ENCODE results near the gene TMOD2. TPM values are rescaled to one million over a fixed set of nuclear protein-coding genes. Genes with fewer than 3 reads are reported as not detected.

Gene TMOD2
- total RNA-seq, 4 donors from 2014 or later: 7.1 to 14.1 (median 11.0) TPM

DNA sequence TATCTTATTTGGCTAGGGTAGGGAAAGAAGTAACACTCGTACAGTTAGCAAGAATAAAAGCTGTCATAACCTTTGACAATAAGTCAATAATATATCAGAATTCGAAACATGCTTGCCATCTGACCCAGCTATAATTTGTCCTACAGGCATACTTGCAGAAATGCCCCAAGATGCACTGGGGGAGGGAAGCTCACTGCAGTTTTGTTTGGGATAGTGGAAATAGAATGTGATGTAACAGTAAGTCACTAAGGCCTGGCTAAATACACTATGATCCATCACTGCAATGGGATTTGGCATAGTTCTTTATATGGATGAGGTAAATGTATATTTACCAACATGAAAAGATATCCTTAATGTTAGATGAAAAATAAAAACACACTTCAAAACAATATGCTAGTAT lies 52.6 kb downstream of the TMOD2 start:
- H3K27me3 ChIP-seq: no peaks in the 10 kb centered on the region
- H3K9me3 ChIP-seq: no peaks in the 10 kb centered on the region
- H3K4me3 ChIP-seq (replicated peaks in 1 of 3): no peak overlapping the region
- H3K27ac ChIP-seq: no peak overlapping the region
- no peak for TF ChIP-seq POLR2A (IDR thresholded peaks at IDR 0.05)
- TF ChIP-seq, protein P1, sequence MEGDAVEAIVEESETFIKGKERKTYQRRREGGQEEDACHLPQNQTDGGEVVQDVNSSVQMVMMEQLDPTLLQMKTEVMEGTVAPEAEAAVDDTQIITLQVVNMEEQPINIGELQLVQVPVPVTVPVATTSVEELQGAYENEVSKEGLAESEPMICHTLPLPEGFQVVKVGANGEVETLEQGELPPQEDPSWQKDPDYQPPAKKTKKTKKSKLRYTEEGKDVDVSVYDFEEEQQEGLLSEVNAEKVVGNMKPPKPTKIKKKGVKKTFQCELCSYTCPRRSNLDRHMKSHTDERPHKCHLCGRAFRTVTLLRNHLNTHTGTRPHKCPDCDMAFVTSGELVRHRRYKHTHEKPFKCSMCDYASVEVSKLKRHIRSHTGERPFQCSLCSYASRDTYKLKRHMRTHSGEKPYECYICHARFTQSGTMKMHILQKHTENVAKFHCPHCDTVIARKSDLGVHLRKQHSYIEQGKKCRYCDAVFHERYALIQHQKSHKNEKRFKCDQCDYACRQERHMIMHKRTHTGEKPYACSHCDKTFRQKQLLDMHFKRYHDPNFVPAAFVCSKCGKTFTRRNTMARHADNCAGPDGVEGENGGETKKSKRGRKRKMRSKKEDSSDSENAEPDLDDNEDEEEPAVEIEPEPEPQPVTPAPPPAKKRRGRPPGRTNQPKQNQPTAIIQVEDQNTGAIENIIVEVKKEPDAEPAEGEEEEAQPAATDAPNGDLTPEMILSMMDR (IDR thresholded peaks at IDR 0.05): no peak
- intact Hi-C loops (cut with DNase I): no loop called here
- no peaks in the 10 kb centered on the region for H3K4me1 ChIP-seq
- peaks cover 0 to 5% of the 10 kb centered on the region in 2 donors for H3K36me3 ChIP-seq
- 90 to 96% methylated on average over 2 of the region's 2 CpGs for WGBS, 2 donors
- DNase-seq: no peak

DNA sequence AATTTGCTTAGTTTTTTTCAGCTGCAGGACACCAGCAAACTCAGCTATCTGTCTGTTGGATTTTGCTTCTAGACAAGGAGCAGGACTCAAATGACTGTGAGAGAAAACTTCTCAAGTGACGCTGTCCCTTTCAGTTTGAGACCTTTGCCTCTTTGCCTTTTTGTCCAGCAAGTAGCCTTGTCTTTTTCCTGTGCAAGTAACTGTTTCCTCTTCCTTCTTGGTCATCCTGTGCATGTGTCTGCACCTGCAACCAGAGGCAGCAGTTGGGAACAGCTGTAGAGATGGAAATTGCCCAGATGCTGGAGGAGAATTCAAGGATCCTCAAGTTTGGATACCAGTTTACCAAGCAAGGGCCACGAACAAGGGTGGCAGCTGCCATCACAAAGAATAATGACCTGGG lies 54.7 kb downstream of the TMOD2 start:
- TF ChIP-seq POLR2A (IDR thresholded peaks at IDR 0.05): no peak
- TF ChIP-seq, protein P1 (IDR thresholded peaks at IDR 0.05): no peak
- H3K36me3 ChIP-seq: peaks cover 0 to 5% of the 10 kb centered on the region in 2 donors

DNA sequence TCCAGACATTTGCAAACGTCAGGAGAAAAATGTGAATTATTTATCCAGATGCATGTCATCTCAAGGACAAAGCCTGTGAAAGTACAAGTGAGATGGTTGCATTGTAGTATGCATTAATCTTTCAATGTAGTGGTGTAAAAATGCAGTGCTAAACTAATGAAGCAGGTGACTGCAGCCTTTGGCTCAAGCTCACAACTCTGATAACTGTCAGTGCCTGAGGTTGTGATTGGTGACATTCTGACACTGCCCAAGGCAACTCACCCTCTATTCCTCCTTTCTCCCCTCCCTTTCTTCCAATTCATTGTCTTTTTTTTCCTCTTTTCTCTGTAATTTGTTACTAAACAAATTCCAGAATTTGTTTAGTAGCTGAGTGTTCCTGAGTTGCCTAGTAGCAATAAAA lies 58.1 kb downstream of the TMOD2 start:
- H3K27ac ChIP-seq: no peak overlapping the region
- 70 to 71% methylated on average over 1 of the region's 1 CpG for WGBS, 2 donors
- no peak for DNase-seq
- intact Hi-C loops (cut with DNase I): no loop called here
- H3K36me3 ChIP-seq: peaks cover 0 to 5% of the 10 kb centered on the region in 2 donors
- no peak overlapping the region for H3K4me3 ChIP-seq (replicated peaks in 1 of 3)
- H3K27me3 ChIP-seq: no peaks in the 10 kb centered on the region
- no peaks in the 10 kb centered on the region for H3K9me3 ChIP-seq
- no peaks in the 10 kb centered on the region for H3K4me1 ChIP-seq
- TF ChIP-seq POLR2A (IDR thresholded peaks at IDR 0.05): no peak
- TF ChIP-seq, protein P1 (IDR thresholded peaks at IDR 0.05): no peak

More for the DNA sequence above, 54.7 kb downstream of the TMOD2 start:
- no peaks in the 10 kb centered on the region for H3K4me1 ChIP-seq
- no peaks in the 10 kb centered on the region for H3K27me3 ChIP-seq
- H3K4me3 ChIP-seq (replicated peaks in 1 of 3): no peak overlapping the region
- WGBS, 2 donors: 80 to 84% methylated on average over 2 of the region's 2 CpGs
- no peaks in the 10 kb centered on the region for H3K9me3 ChIP-seq
- intact Hi-C loops (cut with DNase I): no loop called here
- no peak overlapping the region for H3K27ac ChIP-seq
- no peak for DNase-seq

DNA sequence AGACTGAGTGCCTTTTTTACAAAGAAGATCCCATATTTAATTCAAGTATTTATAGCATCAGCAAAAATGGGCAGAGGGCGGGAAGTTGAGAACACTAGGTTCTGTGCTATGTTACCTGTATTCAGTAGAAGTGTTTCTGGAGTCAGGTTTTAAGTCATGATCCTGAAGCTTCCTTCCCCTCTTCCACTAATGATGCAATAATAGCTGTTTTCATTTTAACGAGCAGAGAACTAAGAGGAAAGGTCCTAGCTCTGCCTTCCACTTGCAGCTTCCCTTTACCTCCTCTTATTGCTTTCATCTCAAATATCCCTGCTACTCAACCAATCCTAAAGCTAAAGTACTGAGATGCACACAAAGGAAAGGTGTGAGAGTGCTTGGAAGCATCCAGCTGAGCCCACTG lies 61.2 kb downstream of the TMOD2 start:
- H3K4me3 ChIP-seq (replicated peaks in 1 of 3): no peak overlapping the region
- intact Hi-C loops (cut with DNase I): no loop called here
- no peak overlapping the region for H3K27ac ChIP-seq
- H3K4me1 ChIP-seq: no peaks in the 10 kb centered on the region
- TF ChIP-seq, protein P1 (IDR thresholded peaks at IDR 0.05): no peak
- TF ChIP-seq POLR2A (IDR thresholded peaks at IDR 0.05): no peak
- H3K36me3 ChIP-seq: peaks cover 0 to under 1% of the 10 kb centered on the region in 2 donors
- H3K27me3 ChIP-seq: no peaks in the 10 kb centered on the region
- no peaks in the 10 kb centered on the region for H3K9me3 ChIP-seq
- 72 to 80% methylated on average over 2 of the region's 2 CpGs for WGBS, 2 donors
- DNase-seq: no peak

DNA sequence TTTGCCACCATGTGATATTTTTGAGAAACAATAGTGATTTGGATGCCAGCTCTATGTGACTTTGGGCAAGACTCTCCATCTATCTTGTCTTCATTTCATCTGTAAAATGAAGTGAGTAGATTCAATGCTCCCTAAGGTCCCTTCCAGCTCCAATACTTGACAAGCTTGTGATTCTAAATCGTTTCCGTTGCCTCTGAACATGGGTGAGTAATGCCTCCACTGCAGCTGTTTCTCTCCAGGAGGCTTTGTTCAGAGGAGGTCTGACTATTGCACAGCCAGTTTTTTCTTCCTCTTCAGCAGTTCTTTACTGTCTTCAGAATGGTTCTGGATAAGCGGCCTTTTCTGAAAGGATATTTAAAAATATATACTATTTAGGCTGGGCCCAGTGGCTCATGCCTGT lies 63.2 kb downstream of the TMOD2 start:
- Histone ChIP-seq H3K4me3 (replicated peaks in 1 of 3) (no peak overlapping the region), H3K9me3 (no peaks in the 10 kb centered on the region), H3K4me1 (no peaks in the 10 kb centered on the region), H3K27ac (no peak overlapping the region), H3K27me3 (no peaks in the 10 kb centered on the region), H3K36me3 (no peaks in the 10 kb centered on the region)
- intact Hi-C loops (cut with DNase I): no loop called here
- WGBS, 2 donors: 94 to 96% methylated on average over 3 of the region's 3 CpGs
- no peak for DNase-seq
- no peak for TF ChIP-seq POLR2A (IDR thresholded peaks at IDR 0.05)
- TF ChIP-seq, protein P1 (IDR thresholded peaks at IDR 0.05): no peak

Measured in thyroid gland (tissue), 4 donors.